Activated T-cell treated with anti-CD3 and anti-CD28 coated beads, Interleukin-2, amount 50 U/mL, for 4 hours (primary cell): ENCODE data around the gene GLT1D1. TPM values are rescaled to one million over a fixed set of nuclear protein-coding genes. Genes with fewer than 3 reads are reported as not detected.
"Not testable (repeated sequence)": the region's sequence is repeated elsewhere in the genome, so short reads cannot be mapped to it uniquely, and the experiment has no call there.

Source experiments
- ATAC-seq, 2 donors: fragments of 200-7000 bp; cut with Tn5 transposase; one replicate each; pipeline ENCODE4 v1.10.0; 2021
- DNase-seq: peaks from one replicate; pipeline ENCODE4 v3.0.0-alpha.2; 2020
- H3K27me3 Mint-ChIP-seq: one replicate; pipeline ENCODE4 v1.8.0; 2021; ENCODE audit warnings: low read depth, mixed read lengths
- H3K36me3 Mint-ChIP-seq: one replicate; pipeline ENCODE4 v1.8.0; 2022; ENCODE audit warnings: mixed read lengths; ENCODE audit not compliant: insufficient read depth
- H3K4me1 Mint-ChIP-seq: one replicate; pipeline ENCODE4 v1.8.0; 2021; ENCODE audit warnings: low read depth, mixed read lengths
- H3K4me3 Mint-ChIP-seq: one replicate; pipeline ENCODE4 v1.8.0; 2021; ENCODE audit warnings: mild to moderate bottlenecking, moderate library complexity, mixed read lengths
- H3K9me3 Mint-ChIP-seq: one replicate; pipeline ENCODE4 v1.8.0; 2021; ENCODE audit warnings: mixed read lengths
- total RNA-seq, 3 donors: library from RNA; stranded (reverse); gene quantifications; one replicate each; pipeline ENCODE4 v1.2.1, GENCODE V29; 2021

Gene GLT1D1
- total RNA-seq, 3 donors from 2014 or later = 0.08 to 0.18 (median 0.15) TPM

- Mint-ChIP-seq H3K9me3 (no peaks in the 10 kb centered on the region), H3K27me3 (peaks cover 10% of the 10 kb centered on the region), H3K4me1 (peaks cover 12% of the 10 kb centered on the region), H3K36me3 (no peaks in the 10 kb centered on the region), H3K4me3 (no peak overlapping the region)
- DNase-seq (no peak), ATAC-seq (no peak)
Observed at GRCh38 chr12:128833418-128833817, 19.9 kb upstream of the GLT1D1 start.

GRCh38 chr12:128839885-128840284 lies 13.4 kb upstream of the GLT1D1 start:
- not testable (repeated sequence) for ATAC-seq, H3K27me3 Mint-ChIP-seq, DNase-seq, H3K4me3 Mint-ChIP-seq, H3K36me3 Mint-ChIP-seq, H3K9me3 Mint-ChIP-seq, H3K4me1 Mint-ChIP-seq

GRCh38 chr12:128840862-128841468 lies 12.3 kb upstream of the GLT1D1 start:
- no peak overlapping the region for H3K4me3 Mint-ChIP-seq
- peaks cover 5% of the 10 kb centered on the region for H3K27me3 Mint-ChIP-seq
- H3K4me1 Mint-ChIP-seq = peaks cover 8% of the 10 kb centered on the region
- ATAC-seq = no peak
- no peaks in the 10 kb centered on the region for H3K9me3 Mint-ChIP-seq
- DNase-seq = no peak
- no peaks in the 10 kb centered on the region for H3K36me3 Mint-ChIP-seq

- Mint-ChIP-seq H3K36me3 (no peaks in the 10 kb centered on the region), H3K4me1 (peaks cover 8% of the 10 kb centered on the region), H3K4me3 (no peak overlapping the region), H3K9me3 (no peaks in the 10 kb centered on the region), H3K27me3 (peaks cover 5% of the 10 kb centered on the region)
- ATAC-seq = no peak
- no peak for DNase-seq
Observed at GRCh38 chr12:128842579-128842978, 10.7 kb upstream of the GLT1D1 start.

- Mint-ChIP-seq H3K4me3 (no peak overlapping the region), H3K4me1 (peaks cover 8% of the 10 kb centered on the region), H3K9me3 (no peaks in the 10 kb centered on the region), H3K27me3 (peaks cover 5% of the 10 kb centered on the region), H3K36me3 (no peaks in the 10 kb centered on the region)
- no peak for DNase-seq
- ATAC-seq = no peak
Observed at GRCh38 chr12:128843538-128843937, 9.7 kb upstream of the GLT1D1 start.

- peaks cover 8% of the 10 kb centered on the region for H3K4me1 Mint-ChIP-seq
- DNase-seq (no peak), ATAC-seq (no peak)
- H3K27me3 Mint-ChIP-seq = peaks cover 5% of the 10 kb centered on the region
- no peaks in the 10 kb centered on the region for H3K9me3 Mint-ChIP-seq
- no peaks in the 10 kb centered on the region for H3K36me3 Mint-ChIP-seq
- no peak overlapping the region for H3K4me3 Mint-ChIP-seq
Observed at GRCh38 chr12:128844031-128844635, 9.1 kb upstream of the GLT1D1 start.

- H3K27me3 Mint-ChIP-seq, H3K9me3 Mint-ChIP-seq, H3K36me3 Mint-ChIP-seq, H3K4me3 Mint-ChIP-seq, H3K4me1 Mint-ChIP-seq, DNase-seq, ATAC-seq: not testable (repeated sequence)
Observed at GRCh38 chr12:128846671-128847070, 6.6 kb upstream of the GLT1D1 start.

GRCh38 chr12:128848371-128848770 lies 4.9 kb upstream of the GLT1D1 start:
- DNase-seq (no peak), ATAC-seq (no peak)
- no peaks in the 10 kb centered on the region for H3K9me3 Mint-ChIP-seq

GRCh38 chr12:128849806-128850205 lies 3.5 kb upstream of the GLT1D1 start:
- not testable (repeated sequence) for H3K4me3 Mint-ChIP-seq, H3K36me3 Mint-ChIP-seq, ATAC-seq, H3K9me3 Mint-ChIP-seq, H3K4me1 Mint-ChIP-seq, DNase-seq
- peaks cover 20% of the 10 kb centered on the region for H3K27me3 Mint-ChIP-seq

More at GRCh38 chr12:128848371-128848770, 4.9 kb upstream of the GLT1D1 start:
- Mint-ChIP-seq H3K36me3 (no peaks in the 10 kb centered on the region), H3K27me3 (peaks cover 15% of the 10 kb centered on the region), H3K4me1 (no peaks in the 10 kb centered on the region), H3K4me3 (no peak overlapping the region)

- H3K27me3 Mint-ChIP-seq = peaks cover 21% of the 10 kb centered on the region
- no peaks in the 10 kb centered on the region for H3K36me3 Mint-ChIP-seq
- DNase-seq (no peak), ATAC-seq (no peak)
- no peaks in the 10 kb centered on the region for H3K9me3 Mint-ChIP-seq
- no peak overlapping the region for H3K4me3 Mint-ChIP-seq
- no peaks in the 10 kb centered on the region for H3K4me1 Mint-ChIP-seq
Observed at GRCh38 chr12:128850400-128850799, 2.9 kb upstream of the GLT1D1 start.

- DNase-seq, ATAC-seq, H3K4me3 Mint-ChIP-seq, H3K36me3 Mint-ChIP-seq, H3K4me1 Mint-ChIP-seq, H3K9me3 Mint-ChIP-seq: not testable (repeated sequence)
- H3K27me3 Mint-ChIP-seq = peaks cover 28% of the 10 kb centered on the region
Observed at GRCh38 chr12:128851429-128851828, 1.8 kb upstream of the GLT1D1 start.

- H3K9me3 Mint-ChIP-seq = no peaks in the 10 kb centered on the region
- no peaks in the 10 kb centered on the region for H3K4me1 Mint-ChIP-seq
- ATAC-seq = no peak
- DNase-seq = no peak
- H3K27me3 Mint-ChIP-seq = peaks cover 31% of the 10 kb centered on the region
- H3K4me3 Mint-ChIP-seq = no peak overlapping the region
- no peaks in the 10 kb centered on the region for H3K36me3 Mint-ChIP-seq
Observed at GRCh38 chr12:128852026-128852698, 1.1 kb upstream of the GLT1D1 start.

- H3K36me3 Mint-ChIP-seq = no peaks in the 10 kb centered on the region
- no peak overlapping the region for H3K4me3 Mint-ChIP-seq
- no peaks in the 10 kb centered on the region for H3K4me1 Mint-ChIP-seq
- DNase-seq (no peak), ATAC-seq (peak in 1 of 2 donors; percentile 38)
- H3K27me3 Mint-ChIP-seq = peaks cover 33% of the 10 kb centered on the region
- H3K9me3 Mint-ChIP-seq = no peaks in the 10 kb centered on the region
Observed at GRCh38 chr12:128853600-128854197, 421 bp downstream of the GLT1D1 start.

GRCh38 chr12:128856035-128856790 lies 2.9 kb downstream of the GLT1D1 start:
- Mint-ChIP-seq H3K27me3 (peaks cover 30% of the 10 kb centered on the region), H3K4me1 (no peaks in the 10 kb centered on the region), H3K9me3 (no peaks in the 10 kb centered on the region), H3K4me3 (no peak overlapping the region), H3K36me3 (no peaks in the 10 kb centered on the region)
- DNase-seq (no peak), ATAC-seq (no peak)
